Measurements from ENCODE around the gene SLC29A1.

SLC29A1 gene

GRCh38 chr6:44268095-44268628 is 44.8 kb downstream of the SLC29A1 start:
- DNase-seq (ENCODE audit: low spot score): peak; percentile 77

GRCh38 chr6:44269178-44269920 is 46.0 kb downstream of the SLC29A1 start:
- no peak for DNase-seq (ENCODE audit: low spot score)

GRCh38 chr6:44269921-44270525 is 46.6 kb downstream of the SLC29A1 start, which contains the start of gene TMEM151B:
TSS of gene TMEM151B (plus strand) at chr6:44270450. CDS start at chr6:44270743, 293 bp downstream.
- no peak for DNase-seq (ENCODE audit: low spot score)

- DNase-seq (ENCODE audit: low spot score): peak; percentile 45
These were observed 47.4 kb downstream of the SLC29A1 start for GRCh38 chr6:44270526-44271405.

- no peak for DNase-seq (ENCODE audit: low spot score)
These were observed 48.0 kb downstream of the SLC29A1 start for GRCh38 chr6:44271406-44271723.

- no peak for DNase-seq (ENCODE audit: low spot score)
These were observed 48.5 kb downstream of the SLC29A1 start for GRCh38 chr6:44271914-44272313.

- no peak for DNase-seq (ENCODE audit: low spot score)
These were observed 49.1 kb downstream of the SLC29A1 start for GRCh38 chr6:44272529-44272928.

GRCh38 chr6:44272999-44273566 is 49.7 kb downstream of the SLC29A1 start:
- DNase-seq (ENCODE audit: low spot score): no peak

- DNase-seq (ENCODE audit: low spot score): no peak
These were observed 50.2 kb downstream of the SLC29A1 start for GRCh38 chr6:44273617-44274016.

GRCh38 chr6:44275271-44275748 is 51.9 kb downstream of the SLC29A1 start:
- DNase-seq (ENCODE audit: low spot score): no peak

- DNase-seq (ENCODE audit: low spot score): no peak
These were observed 52.6 kb downstream of the SLC29A1 start for GRCh38 chr6:44275749-44276648.

GRCh38 chr6:44276667-44277640 is 53.6 kb downstream of the SLC29A1 start:
- DNase-seq (ENCODE audit: low spot score): no peak

GRCh38 chr6:44277763-44278162 is 54.4 kb downstream of the SLC29A1 start:
- no peak for DNase-seq (ENCODE audit: low spot score)

- no peak for DNase-seq (ENCODE audit: low spot score)
These were observed 54.9 kb downstream of the SLC29A1 start for GRCh38 chr6:44278315-44278714.

GRCh38 chr6:44278774-44279697 is 55.6 kb downstream of the SLC29A1 start:
- no peak for DNase-seq (ENCODE audit: low spot score)
